ENCODE data around the gene SLC15A4.

GRCh38 chr12:128853600-128854197, 29.9 kb upstream of the SLC15A4 start:
- no peak for TF ChIP-seq CTCF (conservative IDR thresholded peaks at IDR 0.05 in 1 of 2, IDR thresholded peaks at IDR 0.05 in 1 of 2; ENCODE audit: low read depth in 1 of 2, low read length in 2 of 2)
- TF ChIP-seq EZH2 (IDR thresholded peaks at IDR 0.05; ENCODE audit: low read length, missing control alignments), result no peak

All from fibroblast of lung (primary cell).